Peyer's patch (tissue), 4 donors: ENCODE results near the gene ARL15. TPM values are rescaled to one million over a fixed set of nuclear protein-coding genes. Genes with fewer than 3 reads are reported as not detected.

Source experiments
- DNase-seq, 3 donors: peaks; one replicate each; pipeline ENCODE4 v3.0.0-alpha.2; 2017 to 2019
- H3K27ac ChIP-seq, 4 donors: fragments of 200-600 bp; sonication (generic); one replicate each; pipeline ENCODE4 v1.5.1; 2016 to 2019
- H3K27me3 ChIP-seq, 2 donors: fragments of 200-600 bp; sonication (generic); one replicate each; pipeline ENCODE4 v1.5.1; 2019
- H3K36me3 ChIP-seq, 3 donors: fragments of 200-600 bp; sonication (generic); one replicate each; pipeline ENCODE4 v1.5.1; 2016 to 2019
- H3K4me1 ChIP-seq, 4 donors: fragments of 200-600 bp; sonication (generic); one replicate each; pipeline ENCODE4 v1.5.1; 2016 to 2019
- H3K4me3 ChIP-seq, 4 donors: fragments of 200-600 bp; sonication (generic); 1 replicate in 3 of 4; 2 replicates in 1 of 4; pipeline ENCODE4 v1.5.1; 2016 to 2019; ENCODE audit warnings: mild to moderate bottlenecking in 1 of 4
- H3K9me3 ChIP-seq, 4 donors: fragments of 200-600 bp; sonication (generic); one replicate each; pipeline ENCODE4 v1.5.1; 2016 to 2019; ENCODE audit warnings: mild to moderate bottlenecking in 1 of 4
- CTCF ChIP-seq, 6 experiments: fragments of 450-650 bp in 4 of 6; fragments of 200-600 bp in 2 of 6; sonication (generic) in 1 of 6; IDR thresholded peaks; one replicate each; pipeline ENCODE4 v1.5.1; 2017 to 2019; ENCODE audit warnings: antibody characterized with exemption in 6 of 6, mild to moderate bottlenecking in 3 of 6, moderate library complexity in 1 of 6
- POLR2A ChIP-seq, 2 donors: fragments of 450-650 bp; IDR thresholded peaks; one replicate each; pipeline ENCODE4 v1.5.1; 2017; ENCODE audit warnings: antibody characterized with exemption in 2 of 2, mild to moderate bottlenecking in 2 of 2, moderate library complexity in 2 of 2
- total RNA-seq, 4 donors: library from RNA; depleted of rRNA; stranded (reverse); fragments of >200 nt; gene quantifications; one replicate each; pipeline ENCODE4 v1.1.0, GENCODE V29; 2016

ARL15 gene
- total RNA-seq, 4 donors from 2014 or later = 18.0 to 44.5 (median 38.7) TPM

DNA sequence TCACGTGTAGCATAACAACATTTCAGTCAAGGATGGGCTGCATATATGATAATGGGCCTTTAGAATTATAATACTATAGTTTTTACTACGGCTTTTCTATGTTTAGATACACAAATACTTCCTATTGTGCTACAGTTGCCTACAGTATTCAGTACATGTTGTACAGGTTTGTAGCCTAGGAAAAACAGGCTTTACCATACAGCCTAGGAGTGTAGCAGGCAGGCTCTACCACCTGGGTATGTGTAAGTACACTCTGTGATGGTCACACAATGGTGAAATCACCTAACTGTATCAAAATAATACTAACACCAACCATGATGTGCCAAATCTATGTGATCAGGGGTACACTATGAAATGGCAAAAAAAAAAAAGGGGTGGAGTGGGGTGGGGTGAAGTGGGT lies 372.9 kb downstream of the ARL15 start:
- Histone ChIP-seq H3K4me1 (no peaks in the 10 kb centered on the region), H3K27ac (no peak overlapping the region), H3K36me3 (no peaks in the 10 kb centered on the region), H3K4me3 (no peak overlapping the region), H3K27me3 (no peaks in the 10 kb centered on the region), H3K9me3 (no peaks in the 10 kb centered on the region)
- TF ChIP-seq CTCF (IDR thresholded peaks at IDR 0.05) = no peak
- TF ChIP-seq POLR2A (IDR thresholded peaks at IDR 0.05) = no peak
- no peak for DNase-seq

GRCh38 chr5:53936481-53937352 lies 373.7 kb downstream of the ARL15 start:
- no peak overlapping the region for H3K27ac ChIP-seq
- no peaks in the 10 kb centered on the region for H3K27me3 ChIP-seq
- H3K4me1 ChIP-seq = no peaks in the 10 kb centered on the region
- no peak overlapping the region for H3K4me3 ChIP-seq
- no peaks in the 10 kb centered on the region for H3K36me3 ChIP-seq
- no peaks in the 10 kb centered on the region for H3K9me3 ChIP-seq
- TF ChIP-seq CTCF (IDR thresholded peaks at IDR 0.05) = no peak
- TF ChIP-seq POLR2A (IDR thresholded peaks at IDR 0.05) = no peak
- no peak for DNase-seq

DNA sequence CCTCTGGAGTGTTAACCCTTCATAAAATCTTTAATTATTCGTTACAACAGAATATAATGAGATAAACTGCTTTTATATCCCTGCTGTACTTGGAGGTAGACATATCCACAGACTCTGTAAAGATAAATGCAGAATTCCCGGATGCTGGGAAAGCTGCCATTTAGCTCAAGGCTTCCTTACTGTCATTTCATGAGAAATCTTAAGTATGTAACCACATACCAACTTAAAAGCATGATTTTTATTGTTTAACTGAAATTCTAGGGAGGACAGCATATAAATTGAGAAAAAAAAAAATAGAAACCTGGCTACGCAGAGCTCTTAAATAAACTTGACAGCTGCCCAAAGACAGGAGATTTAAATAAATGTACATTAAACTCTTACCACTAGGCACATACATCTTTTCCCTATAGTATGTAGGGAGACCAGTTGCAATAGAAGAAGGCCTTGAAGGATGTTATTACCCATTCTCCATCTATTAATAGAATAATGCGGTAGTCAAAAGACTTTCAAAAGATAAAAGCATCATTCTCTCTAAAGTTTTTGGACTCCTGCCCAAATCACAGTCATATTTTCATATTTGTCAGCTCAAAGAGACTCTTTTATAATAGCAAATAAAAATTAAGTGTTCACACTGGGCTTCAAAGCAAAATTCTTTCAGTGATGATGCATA lies 376.1 kb downstream of the ARL15 start:
- DNase-seq = no peak
- H3K36me3 ChIP-seq = no peaks in the 10 kb centered on the region
- no peak overlapping the region for H3K4me3 ChIP-seq
- no peak overlapping the region for H3K27ac ChIP-seq
- no peak for TF ChIP-seq POLR2A (IDR thresholded peaks at IDR 0.05)
- TF ChIP-seq CTCF (IDR thresholded peaks at IDR 0.05) = no peak
- no peaks in the 10 kb centered on the region for H3K4me1 ChIP-seq
- no peaks in the 10 kb centered on the region for H3K27me3 ChIP-seq
- no peaks in the 10 kb centered on the region for H3K9me3 ChIP-seq

- no peaks in the 10 kb centered on the region for H3K9me3 ChIP-seq
- H3K27me3 ChIP-seq = no peaks in the 10 kb centered on the region
- DNase-seq = no peak
- H3K27ac ChIP-seq = no peak overlapping the region
- H3K4me3 ChIP-seq = no peak overlapping the region
- no peak for TF ChIP-seq CTCF (IDR thresholded peaks at IDR 0.05)
- TF ChIP-seq POLR2A (IDR thresholded peaks at IDR 0.05) = no peak
- no peaks in the 10 kb centered on the region for H3K36me3 ChIP-seq
- no peaks in the 10 kb centered on the region for H3K4me1 ChIP-seq
Observed at GRCh38 chr5:53932351-53932750, 378.0 kb downstream of the ARL15 start.

- no peak overlapping the region for H3K4me3 ChIP-seq
- H3K4me1 ChIP-seq = no peaks in the 10 kb centered on the region
- H3K27ac ChIP-seq = no peak overlapping the region
- H3K9me3 ChIP-seq = no peaks in the 10 kb centered on the region
- no peaks in the 10 kb centered on the region for H3K36me3 ChIP-seq
- no peak for TF ChIP-seq POLR2A (IDR thresholded peaks at IDR 0.05)
- TF ChIP-seq CTCF (IDR thresholded peaks at IDR 0.05) = no peak
- no peak for DNase-seq
- H3K27me3 ChIP-seq = no peaks in the 10 kb centered on the region
Observed at GRCh38 chr5:53930457-53930856, 379.9 kb downstream of the ARL15 start.
